ENCODE results near the gene MMS22L.

The MMS22L gene

GRCh38 chr6:97288188-97288587 is 5.2 kb upstream of the MMS22L start:
- DNase-seq (ENCODE audit: insufficient read length, low spot score) (no peak), FAIRE-seq (no peak)
- TF ChIP-seq, protein P1, sequence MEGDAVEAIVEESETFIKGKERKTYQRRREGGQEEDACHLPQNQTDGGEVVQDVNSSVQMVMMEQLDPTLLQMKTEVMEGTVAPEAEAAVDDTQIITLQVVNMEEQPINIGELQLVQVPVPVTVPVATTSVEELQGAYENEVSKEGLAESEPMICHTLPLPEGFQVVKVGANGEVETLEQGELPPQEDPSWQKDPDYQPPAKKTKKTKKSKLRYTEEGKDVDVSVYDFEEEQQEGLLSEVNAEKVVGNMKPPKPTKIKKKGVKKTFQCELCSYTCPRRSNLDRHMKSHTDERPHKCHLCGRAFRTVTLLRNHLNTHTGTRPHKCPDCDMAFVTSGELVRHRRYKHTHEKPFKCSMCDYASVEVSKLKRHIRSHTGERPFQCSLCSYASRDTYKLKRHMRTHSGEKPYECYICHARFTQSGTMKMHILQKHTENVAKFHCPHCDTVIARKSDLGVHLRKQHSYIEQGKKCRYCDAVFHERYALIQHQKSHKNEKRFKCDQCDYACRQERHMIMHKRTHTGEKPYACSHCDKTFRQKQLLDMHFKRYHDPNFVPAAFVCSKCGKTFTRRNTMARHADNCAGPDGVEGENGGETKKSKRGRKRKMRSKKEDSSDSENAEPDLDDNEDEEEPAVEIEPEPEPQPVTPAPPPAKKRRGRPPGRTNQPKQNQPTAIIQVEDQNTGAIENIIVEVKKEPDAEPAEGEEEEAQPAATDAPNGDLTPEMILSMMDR (IDR thresholded peaks at IDR 0.05; ENCODE audit: insufficient read depth, missing control alignments) = no peak

DNA sequence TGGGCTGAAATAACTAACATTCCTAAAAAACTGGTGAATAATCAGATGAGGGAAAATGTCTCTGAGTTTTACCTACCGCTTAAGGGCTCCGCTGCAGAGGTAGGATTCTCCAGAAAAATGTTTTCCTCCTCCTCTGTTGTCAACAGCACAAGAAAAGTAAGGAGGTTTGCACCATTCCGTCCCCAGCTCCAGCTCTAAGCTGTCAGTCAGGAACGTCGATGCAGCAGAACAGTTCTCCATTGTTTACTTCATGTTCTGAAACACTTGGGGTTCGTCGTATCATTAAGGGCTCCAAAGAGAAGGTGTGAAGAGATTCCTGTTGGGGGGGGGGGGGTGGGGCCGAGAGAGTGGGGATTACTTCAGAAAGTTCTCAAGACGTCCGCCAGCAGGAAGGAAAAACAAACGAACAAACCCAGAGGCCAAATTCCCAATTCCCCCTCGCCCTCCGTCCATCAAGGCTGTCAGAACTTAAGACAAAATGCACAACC is 734 bp downstream of the MMS22L start:
- FAIRE-seq (no peak), DNase-seq (ENCODE audit: insufficient read length, low spot score) (no peak)
- TF ChIP-seq, protein P1 (IDR thresholded peaks at IDR 0.05; ENCODE audit: insufficient read depth, missing control alignments) = no peak

GRCh38 chr6:97280766-97281165 is 2.2 kb downstream of the MMS22L start:
- DNase-seq (ENCODE audit: insufficient read length, low spot score) (no peak), FAIRE-seq (no peak)
- TF ChIP-seq, protein P1 (IDR thresholded peaks at IDR 0.05; ENCODE audit: insufficient read depth, missing control alignments) = no peak

- FAIRE-seq (no peak), DNase-seq (ENCODE audit: insufficient read length, low spot score) (no peak)
Observed at GRCh38 chr6:97275804-97276203, 7.2 kb downstream of the MMS22L start.

GRCh38 chr6:97269821-97270220 is 13.2 kb downstream of the MMS22L start:
- no peak for FAIRE-seq
- DNase-seq (ENCODE audit: insufficient read length, low spot score) = no peak
- TF ChIP-seq, protein P1 (IDR thresholded peaks at IDR 0.05; ENCODE audit: insufficient read depth, missing control alignments) = no peak

More at GRCh38 chr6:97275804-97276203, 7.2 kb downstream of the MMS22L start:
- TF ChIP-seq, protein P1 (IDR thresholded peaks at IDR 0.05; ENCODE audit: insufficient read depth, missing control alignments) = no peak

DNA sequence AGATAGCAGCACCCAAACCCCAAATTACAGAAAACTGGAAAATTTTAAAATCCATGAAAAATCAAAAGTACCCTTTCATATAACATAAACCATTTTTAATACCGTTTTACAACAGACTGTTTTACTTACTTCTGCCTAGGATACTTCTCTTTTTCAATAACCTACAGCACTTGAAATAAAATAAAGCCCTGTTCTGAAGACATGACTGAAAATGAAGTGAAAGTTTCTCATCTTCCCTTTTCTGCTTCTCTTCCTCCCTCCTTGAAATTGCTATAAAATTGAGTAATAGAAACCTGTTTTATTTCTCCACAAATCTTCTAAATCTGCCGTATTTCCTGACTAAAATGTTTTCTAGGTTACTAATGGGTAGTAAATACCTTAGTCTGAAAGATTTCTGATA is 20.3 kb downstream of the MMS22L start:
- no peak for DNase-seq (ENCODE audit: insufficient read length, low spot score)
- no peak for FAIRE-seq
- TF ChIP-seq, protein P1 (IDR thresholded peaks at IDR 0.05; ENCODE audit: insufficient read depth, missing control alignments) = no peak

GRCh38 chr6:97246842-97247241 is 36.2 kb downstream of the MMS22L start:
- FAIRE-seq (no peak), DNase-seq (ENCODE audit: insufficient read length, low spot score) (no peak)
- TF ChIP-seq, protein P1 (IDR thresholded peaks at IDR 0.05; ENCODE audit: insufficient read depth, missing control alignments) = no peak

Measured in D721Med (cell line).